Fibroblast of lung (primary cell): Measurements from ENCODE around the gene MTHFD2. TPM values are rescaled to one million over a fixed set of nuclear protein-coding genes. Genes with fewer than 3 reads are reported as not detected.

Experiments
- DNase-seq, 2 donors: peaks; one replicate each; pipeline versions ENCODE4 v3.0.0 to v3.0.0-alpha.2; 2010; ENCODE audit warnings: low read depth in 2 of 2
- H2AFZ ChIP-seq: 2 replicates; pipeline ENCODE4 v1.5.1; 2012; ENCODE audit warnings: low read length, control low read depth, inconsistent platforms
- H3K27ac ChIP-seq: 2 replicates; pipeline ENCODE4 v1.5.1; 2011; ENCODE audit warnings: low read length, control low read depth; ENCODE audit not compliant: insufficient read depth
- H3K27me3 ChIP-seq: 2 replicates; pipeline ENCODE4 v1.5.1; 2011; ENCODE audit warnings: mild to moderate bottlenecking, low read length; ENCODE audit not compliant: control insufficient read depth, insufficient read depth
- H3K36me3 ChIP-seq: 2 replicates; pipeline ENCODE4 v1.5.1; 2011; ENCODE audit warnings: low read length; ENCODE audit not compliant: control insufficient read depth, insufficient read depth
- H3K4me1 ChIP-seq: 2 replicates; pipeline ENCODE4 v1.5.1; 2011; ENCODE audit warnings: low read length; ENCODE audit not compliant: control insufficient read depth, insufficient read depth; ENCODE audit errors: extremely low read depth
- H3K4me2 ChIP-seq: 2 replicates; pipeline ENCODE4 v1.5.1; 2011; ENCODE audit warnings: low read length, control low read depth; ENCODE audit not compliant: insufficient read depth; ENCODE audit errors: extremely low read depth
- H3K4me3 ChIP-seq, 4 experiments: fragments of 200-600 bp in 1 of 4; sonication (generic) in 1 of 4; replicated peaks in 1 of 4; 2 replicates each; pipeline ENCODE4 v1.5.1; 2011 to 2016; ENCODE audit warnings: low read length in 4 of 4, low read depth in 3 of 4, mild to moderate bottlenecking in 3 of 4, control low read depth in 2 of 4, inconsistent platforms in 1 of 4, mixed read lengths in 1 of 4; ENCODE audit not compliant: insufficient read depth in 1 of 4; ENCODE audit errors: control extremely low read depth in 1 of 4
- H3K79me2 ChIP-seq: 2 replicates; pipeline ENCODE4 v1.5.1; 2012; ENCODE audit warnings: mild to moderate bottlenecking, low read length, inconsistent platforms; ENCODE audit not compliant: control insufficient read depth, insufficient read depth
- H3K9ac ChIP-seq: 2 replicates; pipeline ENCODE4 v1.5.1; 2011; ENCODE audit warnings: mild to moderate bottlenecking, low read length, control low read depth; ENCODE audit not compliant: insufficient read depth
- H3K9me3 ChIP-seq: 2 replicates; pipeline ENCODE4 v1.5.1; 2012; ENCODE audit warnings: low read depth, low read length; ENCODE audit not compliant: control insufficient read depth, insufficient read depth
- H4K20me1 ChIP-seq: 2 replicates; pipeline ENCODE4 v1.5.1; 2011; ENCODE audit warnings: low read length; ENCODE audit not compliant: control insufficient read depth, insufficient read depth; ENCODE audit errors: extremely low read depth
- EZH2 ChIP-seq: IDR thresholded peaks from 2 replicates; pipeline ENCODE4 v1.5.1; 2012; ENCODE audit warnings: low read length, control low read depth, mild to moderate bottlenecking; ENCODE audit errors: missing control alignments
- polyA plus RNA-seq, 2 donors: library from polyadenylated mRNA; depleted of rRNA in 1 of 2; stranded (reverse) in 1 of 2; unstranded in 1 of 2; fragments of >200 nt; gene quantifications; 2 replicates each; pipeline ENCODE4 v1.2.1, GENCODE V29; 2011 to 2012; ENCODE audit warnings: missing spikeins in 1 of 2
- total RNA-seq: library from RNA; depleted of rRNA; stranded (reverse); fragments of >200 nt; gene quantifications from 2 replicates; pipeline ENCODE4 v1.2.1, GENCODE V29; 2014
- TF ChIP-seq, protein P1 (sequence below), 2 donors: IDR thresholded peaks in 1 of 2; conservative IDR thresholded peaks in 1 of 2; 1 replicate in 1 of 2; 2 replicates in 1 of 2; pipeline ENCODE4 v1.5.1; 2011 to 2012; ENCODE audit warnings: low read length in 2 of 2, control low read depth in 1 of 2, inconsistent platforms in 1 of 2, low read depth in 1 of 2, mild to moderate bottlenecking in 1 of 2

The MTHFD2 gene
- total and polyA plus RNA-seq, 2 donors (not counting 1 experiment from before 2014, with no cell fraction given): 95.4 to 334 TPM

DNA sequence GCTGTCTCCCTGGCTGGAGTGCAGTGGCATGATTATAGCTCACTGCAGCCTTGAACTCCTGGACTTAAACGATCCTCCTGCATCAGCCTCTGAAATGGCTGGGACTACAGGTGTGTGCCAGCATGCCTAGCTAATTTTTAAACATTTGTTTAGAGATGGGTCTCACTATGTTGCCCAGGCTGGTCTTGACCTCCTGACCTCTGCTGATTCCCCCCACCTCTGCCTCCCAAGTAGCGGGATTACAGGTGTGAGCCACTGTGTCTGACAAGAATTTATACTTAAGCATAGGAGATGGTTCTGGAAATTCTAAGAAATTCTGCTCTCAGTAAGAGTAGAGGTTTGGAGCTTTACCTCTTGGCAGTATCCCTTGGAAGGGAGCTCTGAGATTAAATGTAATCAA, 18.2 kb downstream of the MTHFD2 start:
- no peak for DNase-seq
- no peaks in the 10 kb centered on the region for H3K9me3 ChIP-seq
- no peak overlapping the region for H3K4me2 ChIP-seq
- H3K4me3 ChIP-seq: no peak overlapping the region
- no peak overlapping the region for H3K27ac ChIP-seq
- no peak overlapping the region for H2AFZ ChIP-seq
- H3K36me3 ChIP-seq: peaks cover 2% of the 10 kb centered on the region
- H4K20me1 ChIP-seq: no peaks in the 10 kb centered on the region
- TF ChIP-seq, protein P1, sequence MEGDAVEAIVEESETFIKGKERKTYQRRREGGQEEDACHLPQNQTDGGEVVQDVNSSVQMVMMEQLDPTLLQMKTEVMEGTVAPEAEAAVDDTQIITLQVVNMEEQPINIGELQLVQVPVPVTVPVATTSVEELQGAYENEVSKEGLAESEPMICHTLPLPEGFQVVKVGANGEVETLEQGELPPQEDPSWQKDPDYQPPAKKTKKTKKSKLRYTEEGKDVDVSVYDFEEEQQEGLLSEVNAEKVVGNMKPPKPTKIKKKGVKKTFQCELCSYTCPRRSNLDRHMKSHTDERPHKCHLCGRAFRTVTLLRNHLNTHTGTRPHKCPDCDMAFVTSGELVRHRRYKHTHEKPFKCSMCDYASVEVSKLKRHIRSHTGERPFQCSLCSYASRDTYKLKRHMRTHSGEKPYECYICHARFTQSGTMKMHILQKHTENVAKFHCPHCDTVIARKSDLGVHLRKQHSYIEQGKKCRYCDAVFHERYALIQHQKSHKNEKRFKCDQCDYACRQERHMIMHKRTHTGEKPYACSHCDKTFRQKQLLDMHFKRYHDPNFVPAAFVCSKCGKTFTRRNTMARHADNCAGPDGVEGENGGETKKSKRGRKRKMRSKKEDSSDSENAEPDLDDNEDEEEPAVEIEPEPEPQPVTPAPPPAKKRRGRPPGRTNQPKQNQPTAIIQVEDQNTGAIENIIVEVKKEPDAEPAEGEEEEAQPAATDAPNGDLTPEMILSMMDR (conservative IDR thresholded peaks at IDR 0.05 in 1 of 2, IDR thresholded peaks at IDR 0.05 in 1 of 2; ENCODE audit: low read depth in 1 of 2, low read length in 2 of 2): no peak
- TF ChIP-seq EZH2: no peak
- no peak overlapping the region for H3K9ac ChIP-seq
- H3K27me3 ChIP-seq: no peaks in the 10 kb centered on the region
- H3K79me2 ChIP-seq: no peaks in the 10 kb centered on the region
- H3K4me1 ChIP-seq: no peaks in the 10 kb centered on the region

DNA sequence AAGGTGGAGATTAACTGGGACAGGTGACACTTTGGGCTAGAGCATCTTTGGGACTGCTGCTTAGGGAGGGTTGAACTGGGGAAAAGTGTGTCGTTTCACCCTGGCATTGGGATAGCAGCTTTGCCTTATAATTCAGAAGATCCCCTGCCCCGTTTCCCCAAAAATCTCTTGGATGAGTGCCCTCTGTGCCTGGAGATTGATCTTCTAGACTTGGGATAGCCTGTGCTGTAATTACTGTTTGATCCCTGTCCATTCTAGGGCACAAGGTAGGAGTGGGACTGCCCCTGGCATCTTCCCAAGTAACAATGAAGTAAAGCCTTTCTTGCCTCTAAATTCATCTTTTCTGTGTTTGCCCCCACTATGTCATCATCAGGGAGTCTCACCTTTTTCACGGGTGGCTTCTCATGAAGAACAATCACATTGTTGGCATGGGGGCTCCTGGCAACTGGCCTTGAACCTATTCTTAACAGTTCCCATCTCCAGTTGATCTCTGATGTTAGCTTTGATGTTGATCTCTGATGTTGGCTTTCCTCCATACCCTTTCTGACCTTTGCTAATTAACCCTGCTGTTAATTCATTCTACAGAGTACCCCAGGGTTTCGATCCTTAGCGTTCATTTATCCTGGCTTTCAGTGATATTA, 21.6 kb downstream of the MTHFD2 start:
- no peak for DNase-seq

DNA sequence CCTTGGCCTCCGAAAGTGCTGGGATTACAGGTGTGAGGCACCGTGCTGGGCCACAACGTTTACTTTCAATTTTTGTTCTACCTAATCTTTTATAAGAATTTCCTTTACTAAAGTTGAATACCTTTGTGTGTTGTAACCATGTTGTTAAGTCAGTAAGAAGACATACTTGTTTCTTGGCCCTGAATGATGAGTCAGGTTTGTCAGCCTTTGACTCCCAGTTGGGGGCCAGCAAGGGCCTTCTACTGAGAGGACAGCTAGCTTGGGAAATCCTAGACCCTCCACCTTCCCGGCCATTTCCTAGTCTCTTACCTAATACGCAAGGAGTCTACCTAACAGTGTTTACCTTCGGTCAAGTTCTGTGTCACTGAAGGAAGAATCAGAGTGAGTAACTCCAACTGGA, 22.7 kb downstream of the MTHFD2 start:
- no peak overlapping the region for H3K4me2 ChIP-seq
- H3K36me3 ChIP-seq: no peaks in the 10 kb centered on the region
- H2AFZ ChIP-seq: no peak overlapping the region
- H3K4me3 ChIP-seq: no peak overlapping the region
- no peaks in the 10 kb centered on the region for H3K4me1 ChIP-seq
- H4K20me1 ChIP-seq: no peaks in the 10 kb centered on the region
- H3K79me2 ChIP-seq: no peaks in the 10 kb centered on the region
- H3K9me3 ChIP-seq: no peaks in the 10 kb centered on the region
- no peak for DNase-seq
- H3K27ac ChIP-seq: no peak overlapping the region
- no peak overlapping the region for H3K9ac ChIP-seq
- TF ChIP-seq, protein P1 (conservative IDR thresholded peaks at IDR 0.05 in 1 of 2, IDR thresholded peaks at IDR 0.05 in 1 of 2; ENCODE audit: low read depth in 1 of 2, low read length in 2 of 2): no peak
- TF ChIP-seq EZH2: no peak
- H3K27me3 ChIP-seq: no peaks in the 10 kb centered on the region

More for the DNA sequence above, 21.6 kb downstream of the MTHFD2 start:
- H3K9ac ChIP-seq: no peak overlapping the region
- no peak overlapping the region for H3K4me2 ChIP-seq
- H3K79me2 ChIP-seq: no peaks in the 10 kb centered on the region
- no peaks in the 10 kb centered on the region for H3K4me1 ChIP-seq
- no peaks in the 10 kb centered on the region for H3K9me3 ChIP-seq
- no peak overlapping the region for H3K27ac ChIP-seq
- no peak overlapping the region for H2AFZ ChIP-seq
- no peak for TF ChIP-seq EZH2
- TF ChIP-seq, protein P1 (conservative IDR thresholded peaks at IDR 0.05 in 1 of 2, IDR thresholded peaks at IDR 0.05 in 1 of 2; ENCODE audit: low read depth in 1 of 2, low read length in 2 of 2): no peak
- no peak overlapping the region for H3K4me3 ChIP-seq
- no peaks in the 10 kb centered on the region for H4K20me1 ChIP-seq
- no peaks in the 10 kb centered on the region for H3K27me3 ChIP-seq
- no peaks in the 10 kb centered on the region for H3K36me3 ChIP-seq
